ACC112 (cell line): Measurements from ENCODE around the gene KCNIP4.

Source experiments
- H2AFZ ChIP-seq: fragments of 200-600 bp; sonication (generic); one replicate; pipeline ENCODE4 v1.6.0; 2017; ENCODE audit warnings: antibody characterized with exemption, low read length; ENCODE audit not compliant: unreplicated experiment
- H3K27ac ChIP-seq: fragments of 200-600 bp; sonication (generic); 2 replicates; pipeline ENCODE4 v1.5.1; 2014; ENCODE audit warnings: low read depth, mild to moderate bottlenecking, antibody characterized with exemption, low read length, moderate library complexity
- H3K27me3 ChIP-seq: fragments of 200-600 bp; sonication (generic); 2 replicates; pipeline ENCODE4 v1.6.1; 2014; ENCODE audit warnings: mild to moderate bottlenecking, antibody characterized with exemption, low read length, moderate library complexity, mixed read lengths; ENCODE audit not compliant: insufficient read depth
- H3K36me3 ChIP-seq: fragments of 200-600 bp; sonication (generic); 2 replicates; pipeline ENCODE4 v1.6.1; 2016; ENCODE audit warnings: mild to moderate bottlenecking, antibody characterized with exemption, low read length, moderate library complexity, mixed read lengths; ENCODE audit not compliant: insufficient read depth
- H3K4me1 ChIP-seq: fragments of 200-600 bp; sonication (generic); one replicate; pipeline ENCODE4 v1.6.1; 2016; ENCODE audit warnings: low read length, mixed read lengths; ENCODE audit not compliant: insufficient read depth, unreplicated experiment, control insufficient read depth
- H3K4me3 ChIP-seq: fragments of 200-600 bp; sonication (generic); 2 replicates; pipeline ENCODE4 v1.5.1; 2014; ENCODE audit warnings: mild to moderate bottlenecking, low read depth, low read length
- H3K79me2 ChIP-seq: fragments of 200-600 bp; sonication (generic); one replicate; pipeline ENCODE4 v1.6.0; 2016; ENCODE audit warnings: low read length; ENCODE audit not compliant: control insufficient read depth, unreplicated experiment, insufficient read depth

The KCNIP4 gene

DNA sequence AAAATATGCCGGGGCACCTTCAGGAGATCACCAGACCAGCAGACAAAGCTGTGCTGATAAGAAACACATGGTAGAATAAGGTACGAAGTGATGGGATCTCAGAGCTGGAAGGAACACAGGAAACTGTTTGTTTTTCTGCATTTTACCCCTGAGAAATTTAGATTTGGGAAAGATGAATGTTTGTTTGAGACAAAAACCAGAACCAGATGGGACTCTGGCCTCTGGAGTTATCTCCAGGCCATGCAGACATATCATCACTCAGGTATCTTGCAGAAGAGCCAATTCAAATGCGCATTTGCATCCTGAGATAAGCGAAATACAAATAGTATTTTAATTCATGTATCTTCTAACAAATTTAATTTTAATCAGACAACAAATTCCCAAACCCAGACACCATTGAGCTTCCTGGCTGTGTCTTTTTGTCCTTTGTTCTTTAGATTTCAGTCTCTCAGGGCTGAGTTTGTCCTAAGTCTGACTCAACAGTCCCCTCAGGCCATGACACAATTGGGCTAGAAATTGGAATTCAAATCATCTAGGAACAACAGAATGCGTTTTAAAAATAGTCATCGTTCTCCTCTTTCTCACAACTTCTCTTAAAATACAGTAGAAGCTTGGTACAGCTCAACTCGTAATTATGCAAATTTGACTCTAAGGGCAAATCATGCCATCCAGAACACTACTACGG is 1089.3 kb downstream of the KCNIP4 start:
- Histone ChIP-seq H2AFZ (no peak overlapping the region), H3K79me2 (no peaks in the 10 kb centered on the region), H3K36me3 (no peaks in the 10 kb centered on the region), H3K27ac (no peak overlapping the region), H3K27me3 (peaks cover 4% of the 10 kb centered on the region; the same call in 1 of the 2 replicates), H3K4me1 (no peaks in the 10 kb centered on the region), H3K4me3 (no peak overlapping the region)

GRCh38 chr4:20857081-20857480 is 1091.5 kb downstream of the KCNIP4 start:
- no peak overlapping the region for H3K27ac ChIP-seq
- H3K4me3 ChIP-seq, result no peak overlapping the region
- H3K79me2 ChIP-seq, result no peaks in the 10 kb centered on the region
- H3K27me3 ChIP-seq, result peaks cover 4% of the 10 kb centered on the region; the same call in 1 of the 2 replicates
- H3K4me1 ChIP-seq, result no peaks in the 10 kb centered on the region
- H3K36me3 ChIP-seq, result no peaks in the 10 kb centered on the region
- no peak overlapping the region for H2AFZ ChIP-seq

DNA sequence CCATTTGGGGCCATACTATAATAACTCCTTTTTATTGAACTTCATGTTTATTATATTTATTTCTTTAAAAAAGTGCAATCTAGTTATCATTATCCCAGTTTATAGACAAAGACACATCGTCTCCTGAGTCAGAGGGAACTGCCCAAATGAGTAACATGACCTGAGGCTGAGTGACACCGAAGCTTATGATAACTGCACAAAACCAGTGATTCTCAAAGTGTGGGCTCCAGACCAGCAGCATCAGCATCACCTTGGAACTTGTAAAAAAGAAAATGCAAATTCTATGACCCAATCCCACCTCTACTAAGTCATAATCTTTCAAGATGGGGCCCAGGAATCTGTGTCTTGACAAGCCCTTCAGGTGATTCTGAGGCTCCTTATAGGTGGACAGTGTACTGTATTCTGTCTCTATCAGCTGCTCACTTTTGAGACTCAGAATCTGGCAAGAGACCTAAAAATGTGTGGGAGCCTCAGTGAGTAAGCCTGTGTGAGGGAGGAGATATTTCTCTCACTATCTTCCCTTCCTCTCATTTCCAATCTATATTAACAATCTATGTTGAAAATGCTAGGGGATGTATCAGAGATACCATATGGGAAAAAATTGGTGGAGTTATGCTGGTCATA is 1101.3 kb downstream of the KCNIP4 start:
- Histone ChIP-seq H3K27ac (no peak overlapping the region), H3K79me2 (no peaks in the 10 kb centered on the region), H3K4me3 (no peak overlapping the region), H3K4me1 (no peaks in the 10 kb centered on the region), H3K36me3 (no peaks in the 10 kb centered on the region), H2AFZ (no peak overlapping the region), H3K27me3 (no peaks in the 10 kb centered on the region)

GRCh38 chr4:20844311-20844710 is 1104.3 kb downstream of the KCNIP4 start:
- Histone ChIP-seq H3K27me3 (no peaks in the 10 kb centered on the region), H3K79me2 (no peaks in the 10 kb centered on the region), H3K36me3 (no peaks in the 10 kb centered on the region), H3K27ac (no peak overlapping the region), H3K4me3 (no peak overlapping the region), H3K4me1 (peaks cover 11% of the 10 kb centered on the region), H2AFZ (no peak overlapping the region)

DNA sequence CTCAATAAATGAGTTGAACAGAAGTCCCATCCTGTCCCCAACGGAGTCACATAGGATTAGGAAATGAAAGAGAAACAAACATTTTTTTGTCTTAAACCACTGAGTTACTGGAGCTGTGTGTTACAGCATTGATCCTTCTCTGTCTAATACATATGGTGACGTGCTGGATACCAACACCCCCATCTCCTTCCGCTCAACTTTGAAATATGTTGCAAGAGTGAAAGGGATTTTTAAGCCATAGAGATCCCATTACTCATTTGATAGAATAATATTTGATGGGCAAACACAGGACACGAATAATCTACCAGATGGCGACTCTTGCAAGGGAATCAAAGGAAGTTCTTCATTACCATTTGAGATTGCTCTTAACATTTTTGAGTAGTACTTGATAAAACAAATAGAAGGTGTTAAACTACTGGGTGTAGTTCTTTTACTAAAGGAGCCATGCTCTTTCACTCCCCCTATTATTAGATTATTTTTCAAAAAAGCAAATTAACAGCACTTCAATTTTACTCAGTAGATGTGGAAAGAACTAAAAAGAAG is 1107.9 kb downstream of the KCNIP4 start:
- Histone ChIP-seq H3K36me3 (no peaks in the 10 kb centered on the region), H3K4me1 (peaks cover 11% of the 10 kb centered on the region), H3K79me2 (no peaks in the 10 kb centered on the region), H3K27me3 (no peaks in the 10 kb centered on the region), H3K4me3 (no peak overlapping the region), H3K27ac (peak overlapping the region; percentile 39; the same call in 1 of the 2 replicates), H2AFZ (peak overlapping the region; percentile 28)

- no peaks in the 10 kb centered on the region for H3K36me3 ChIP-seq
- H3K27ac ChIP-seq, result peak overlapping the region; percentile 39; the same call in 1 of the 2 replicates
- no peak overlapping the region for H2AFZ ChIP-seq
- H3K79me2 ChIP-seq, result no peaks in the 10 kb centered on the region
- H3K4me1 ChIP-seq, result peaks cover 11% of the 10 kb centered on the region
- no peak overlapping the region for H3K4me3 ChIP-seq
- no peaks in the 10 kb centered on the region for H3K27me3 ChIP-seq
Observed at GRCh38 chr4:20839957-20840356, 1108.6 kb downstream of the KCNIP4 start.

DNA sequence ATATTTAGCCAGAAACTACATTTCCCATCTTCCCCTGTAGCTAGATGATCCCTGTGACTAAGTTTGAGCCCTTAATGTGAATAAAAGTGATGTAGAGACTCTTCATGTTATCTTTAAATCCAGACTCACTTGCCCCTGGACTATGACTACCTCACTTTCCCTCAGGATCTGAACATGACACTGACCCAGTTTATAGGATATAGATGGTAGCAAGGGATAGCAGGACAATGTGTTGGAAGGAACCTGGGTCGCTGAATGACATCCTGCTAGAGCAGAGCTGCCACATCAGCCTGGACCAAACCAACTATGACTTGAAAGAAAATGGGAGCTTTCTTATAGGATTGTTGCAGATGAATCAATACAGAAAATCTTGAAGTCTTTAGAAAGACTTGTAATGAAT is 1110.1 kb downstream of the KCNIP4 start:
- Histone ChIP-seq H2AFZ (no peak overlapping the region), H3K4me1 (peaks cover 11% of the 10 kb centered on the region), H3K27ac (no peak overlapping the region), H3K36me3 (no peaks in the 10 kb centered on the region), H3K27me3 (no peaks in the 10 kb centered on the region), H3K79me2 (no peaks in the 10 kb centered on the region), H3K4me3 (no peak overlapping the region)

DNA sequence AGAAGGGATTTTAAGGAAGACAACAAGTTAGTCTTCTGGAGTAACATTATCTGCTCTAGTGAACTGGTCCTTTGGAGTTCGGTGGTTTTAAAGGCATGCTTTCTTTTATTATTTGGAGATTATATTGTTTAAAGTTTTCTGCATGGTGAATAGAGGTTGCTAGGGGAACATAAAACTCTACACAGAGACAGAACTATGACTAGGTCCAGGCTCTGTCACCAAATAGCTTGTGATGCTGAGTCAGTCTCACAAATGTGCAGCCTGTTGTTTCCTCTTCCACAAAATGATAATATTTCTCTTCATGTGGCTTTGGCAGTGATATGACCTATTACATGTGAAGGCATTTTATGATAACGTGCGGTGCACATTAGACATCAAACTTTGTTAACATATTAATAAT is 1115.7 kb downstream of the KCNIP4 start:
- H2AFZ ChIP-seq, result no peak overlapping the region
- H3K27me3 ChIP-seq, result no peaks in the 10 kb centered on the region
- H3K79me2 ChIP-seq, result no peaks in the 10 kb centered on the region
- H3K27ac ChIP-seq, result no peak overlapping the region
- no peaks in the 10 kb centered on the region for H3K36me3 ChIP-seq
- H3K4me3 ChIP-seq, result no peak overlapping the region
- no peaks in the 10 kb centered on the region for H3K4me1 ChIP-seq

- Histone ChIP-seq H3K4me1 (no peaks in the 10 kb centered on the region), H2AFZ (no peak overlapping the region), H3K27me3 (no peaks in the 10 kb centered on the region), H3K36me3 (no peaks in the 10 kb centered on the region), H3K27ac (no peak overlapping the region), H3K4me3 (no peak overlapping the region), H3K79me2 (no peaks in the 10 kb centered on the region)
Observed at GRCh38 chr4:20831746-20832145, 1116.8 kb downstream of the KCNIP4 start.

GRCh38 chr4:20829617-20830357 is 1118.8 kb downstream of the KCNIP4 start:
- Histone ChIP-seq H2AFZ (no peak overlapping the region), H3K36me3 (no peaks in the 10 kb centered on the region), H3K27ac (no peak overlapping the region), H3K4me3 (no peak overlapping the region), H3K4me1 (no peaks in the 10 kb centered on the region), H3K79me2 (no peaks in the 10 kb centered on the region), H3K27me3 (no peaks in the 10 kb centered on the region)
